ENCODE measurements around the gene MLF2. TPM values are rescaled to one million over a fixed set of nuclear protein-coding genes. Genes with fewer than 3 reads are reported as not detected.

MLF2 gene
- total and polyA plus RNA-seq, 8 donors: 142 to 182 (median 162) TPM

GRCh38 chr12:6774499-6775062 is 21.6 kb upstream of the MLF2 start:
- no peak for DNase-seq
- no peak for ATAC-seq
- intact Hi-C loops (cut with DNase I): no loop called here
- Histone ChIP-seq H3K4me3 (no peak overlapping the region), H3K9me3 (no peaks in the 10 kb centered on the region), H3K27ac (no peak overlapping the region), H3K27me3 (peaks cover 0 to 47% of the 10 kb centered on the region in 2 donors), H3K4me1 (peaks cover 11 to 49% of the 10 kb centered on the region in 2 donors), H3K36me3 (peaks cover 0 to 19% of the 10 kb centered on the region in 2 donors)
- no peak for TF ChIP-seq CTCF (IDR thresholded peaks at IDR 0.05)

- no peak overlapping the region for H3K4me3 ChIP-seq
- no peak for TF ChIP-seq CTCF (IDR thresholded peaks at IDR 0.05)
- peaks cover 0 to 19% of the 10 kb centered on the region in 2 donors for H3K36me3 ChIP-seq
- no peaks in the 10 kb centered on the region for H3K9me3 ChIP-seq
- H3K27ac ChIP-seq: no peak overlapping the region
- DNase-seq (no peak), ATAC-seq (no peak)
- H3K27me3 ChIP-seq: peaks cover 0 to 47% of the 10 kb centered on the region in 2 donors
- peaks cover 11 to 51% of the 10 kb centered on the region in 2 donors for H3K4me1 ChIP-seq
- intact Hi-C loops (cut with DNase I): no loop called here
These were observed 20.8 kb upstream of the MLF2 start for GRCh38 chr12:6773590-6774351.

- TF ChIP-seq CTCF (IDR thresholded peaks at IDR 0.05): no peak
- Histone ChIP-seq H3K27ac (no peak overlapping the region), H3K27me3 (peaks cover 0 to 52% of the 10 kb centered on the region in 2 donors), H3K36me3 (peaks cover 0 to 19% of the 10 kb centered on the region in 2 donors), H3K9me3 (no peaks in the 10 kb centered on the region), H3K4me3 (no peak overlapping the region), H3K4me1 (peaks cover 14 to 52% of the 10 kb centered on the region in 2 donors)
- DNase-seq: no peak
- intact Hi-C loops (cut with DNase I): no loop called here
- no peak for ATAC-seq
These were observed 20.0 kb upstream of the MLF2 start for GRCh38 chr12:6772726-6773589.

- Histone ChIP-seq H3K4me3 (no peak within 1 kb of the TSS), H3K36me3 (peaks cover 0 to 19% of the 10 kb centered on the region in 2 donors), H3K9me3 (no peaks in the 10 kb centered on the region), H3K4me1 (peaks cover 16 to 59% of the 10 kb centered on the region in 2 donors), H3K27me3 (peaks cover 0 to 56% of the 10 kb centered on the region in 2 donors), H3K27ac (peak within 1 kb of the TSS in 1 of 2 donors; percentile 42)
- intact Hi-C loops (cut with DNase I): no loop called here
- DNase-seq: no peak
- ATAC-seq: no peak
- TF ChIP-seq CTCF (IDR thresholded peaks at IDR 0.05): no peak
These were observed 19.4 kb upstream of the MLF2 start, which contains the start of gene LAG3 for GRCh38 chr12:6772331-6772695. TSS of gene LAG3 (plus strand) at chr12:6772520. CDS start at chr12:6772853, 333 bp downstream.
